OCI-LY1 (cell line): ENCODE results near the gene GCKR.

ENCODE experiments used
- CTCF ChIP-seq: fragments of 200-600 bp; sonication (generic), shearing (Covaris generic); IDR thresholded peaks from 2 replicates; pipeline ENCODE4 v1.5.1; 2017; ENCODE audit warnings: mild to moderate bottlenecking, antibody characterized with exemption, low read length, moderate library complexity, mixed read lengths
- EZH2 ChIP-seq: fragments of 200-600 bp; sonication (generic), shearing (Covaris generic); IDR thresholded peaks from 2 replicates; pipeline ENCODE4 v1.8.0; 2017; ENCODE audit warnings: borderline replicate concordance, mixed run types, mild to moderate bottlenecking, antibody characterized with exemption, low read length, moderate library complexity, mixed read lengths

DNA sequence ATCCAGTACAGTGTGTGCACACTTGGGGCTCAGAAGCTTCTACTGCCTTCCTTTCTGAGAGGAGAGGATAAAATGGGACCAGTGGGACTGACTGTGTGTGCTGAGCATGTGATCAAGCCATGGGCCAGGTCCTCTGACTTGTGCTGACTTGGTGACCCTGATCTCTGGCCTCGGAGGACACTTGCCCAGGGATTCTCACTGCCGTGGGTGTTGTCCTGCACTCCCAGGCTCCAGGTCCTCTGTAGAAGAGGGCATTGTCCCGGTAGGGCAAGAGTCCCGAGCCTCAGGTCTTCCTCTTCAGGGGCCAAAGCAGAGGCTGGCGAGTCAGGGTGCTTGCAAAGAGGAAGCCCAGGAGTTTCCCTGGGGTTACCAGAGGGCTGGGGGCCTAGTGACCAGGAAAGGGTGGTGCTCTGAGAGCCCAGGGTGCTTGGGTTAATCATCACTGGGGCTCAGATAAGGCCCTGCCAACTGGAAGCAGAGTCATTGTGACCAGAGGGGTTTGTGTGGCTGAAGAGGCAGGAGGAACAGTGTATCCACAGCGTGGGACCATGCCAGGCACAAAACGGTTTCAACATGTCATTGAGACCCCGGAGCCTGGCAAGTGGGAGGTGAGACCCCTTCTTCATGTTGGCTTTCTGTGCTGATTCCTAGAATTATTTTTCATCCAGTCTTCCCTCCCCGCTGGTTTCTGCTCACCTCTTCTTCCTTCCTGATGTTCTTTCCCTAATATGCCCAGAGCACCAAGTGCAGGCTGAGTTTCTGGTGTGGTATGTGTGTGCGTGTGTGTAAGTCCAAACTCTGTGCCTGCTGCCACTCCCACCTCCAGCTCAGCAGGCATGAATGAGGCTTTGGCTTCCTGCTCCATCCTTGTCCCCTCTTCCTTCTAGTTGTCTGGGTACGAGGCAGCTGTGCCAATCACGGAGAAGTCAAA is at the start of gene GCKR:
- TF ChIP-seq CTCF: no peak
- TF ChIP-seq EZH2: no peak
